Common myeloid progenitor, CD34-positive (primary cell): ENCODE measurements around the gene ADAMTS15.

Source experiments
- CTCF ChIA-PET: fragments of 350-600 bp; sonication (Branson Sonifier 250); formaldehyde crosslinking; loops from one replicate; lab custom pipeline; 2021; ENCODE audit warnings: antibody characterized with exemption; lab: Charles Lee
- POLR2A ChIA-PET: fragments of 350-600 bp; sonication (Branson Sonifier 250); formaldehyde crosslinking; loops from one replicate; lab custom pipeline; 2021; ENCODE audit warnings: antibody characterized with exemption; lab: Charles Lee
- DNase-seq, 3 donors: peaks; one replicate each; pipeline versions ENCODE4 v3.0.0 to v3.0.0-alpha.2; 2013
- H3K27ac ChIP-seq, 2 experiments: 1 replicate in 1 of 2; 2 replicates in 1 of 2; pipeline ENCODE4 v1.7.0; 2013; ENCODE audit warnings: inconsistent platforms in 2 of 2, low read length in 2 of 2, mild to moderate bottlenecking in 2 of 2, low read depth in 1 of 2, moderate library complexity in 1 of 2; ENCODE audit not compliant: severe bottlenecking in 2 of 2, insufficient read depth in 1 of 2, poor library complexity in 1 of 2
- H3K27me3 ChIP-seq, 5 experiments: replicated peaks in 2 of 5; 1 replicate in 3 of 5; 2 replicates in 2 of 5; pipeline versions ENCODE4 v1.6.1 to v1.7.0; 2013; ENCODE audit warnings: low read length in 4 of 5, mild to moderate bottlenecking in 2 of 5, moderate library complexity in 2 of 5, inconsistent platforms in 1 of 5; ENCODE audit not compliant: insufficient read depth in 5 of 5, control insufficient read depth in 4 of 5
- H3K36me3 ChIP-seq, 4 experiments: 1 replicate in 2 of 4; 2 replicates in 2 of 4; pipeline versions ENCODE4 v1.6.1 to v1.7.0; 2013; ENCODE audit warnings: low read length in 3 of 4, control low read depth in 1 of 4, mild to moderate bottlenecking in 1 of 4; ENCODE audit not compliant: control insufficient read depth in 4 of 4, insufficient read depth in 4 of 4
- H3K4me1 ChIP-seq, 4 experiments: 1 replicate in 3 of 4; 2 replicates in 1 of 4; pipeline versions ENCODE4 v1.6.1 to v1.7.1; 2013; ENCODE audit warnings: low read length in 3 of 4, mild to moderate bottlenecking in 3 of 4, control low read depth in 1 of 4, inconsistent platforms in 1 of 4, moderate library complexity in 1 of 4; ENCODE audit not compliant: control insufficient read depth in 4 of 4, insufficient read depth in 4 of 4; ENCODE audit errors: control extremely low read depth in 1 of 4
- H3K4me3 ChIP-seq, 7 experiments: 1 replicate in 4 of 7; 2 replicates in 3 of 7; pipeline versions ENCODE4 v1.5.1 to v1.7.0; 2013; ENCODE audit warnings: mild to moderate bottlenecking in 7 of 7, low read length in 6 of 7, moderate library complexity in 6 of 7, inconsistent platforms in 2 of 7, low read depth in 2 of 7, control low read depth in 1 of 7; ENCODE audit not compliant: insufficient read depth in 4 of 7, control insufficient read depth in 1 of 7; ENCODE audit errors: extremely low read depth in 1 of 7
- H3K9me3 ChIP-seq, 5 experiments: 1 replicate in 4 of 5; 2 replicates in 1 of 5; pipeline versions ENCODE4 v1.6.1 to v1.7.1; 2013; ENCODE audit warnings: low read length in 4 of 5, mild to moderate bottlenecking in 2 of 5, inconsistent platforms in 1 of 5, low read depth in 1 of 5, moderate library complexity in 1 of 5; ENCODE audit not compliant: control insufficient read depth in 4 of 5, insufficient read depth in 2 of 5; ENCODE audit errors: control extremely low read depth in 1 of 5
- WGBS: methylation state at CpG from one replicate; pipeline ENCODE4 v1.1.5; 2013; ENCODE audit not compliant: insufficient coverage; 5-methylcytosine and 5-hydroxymethylcytosine counted together

Gene ADAMTS15

GRCh38 chr11:130512662-130513061 lies 64.2 kb downstream of the ADAMTS15 start:
- Histone ChIP-seq H3K4me1 (peaks cover 0 to 5% (median 0%) of the 10 kb centered on the region in 4 experiments), H3K27me3 (no peaks in the 10 kb centered on the region), H3K36me3 (no peaks in the 10 kb centered on the region), H3K4me3 (no peak overlapping the region), H3K27ac (no peak overlapping the region), H3K9me3 (peaks cover 0 to 4% (median 4%) of the 10 kb centered on the region in 5 experiments)
- WGBS: 100% methylated on average over 3 of the region's 4 CpGs
- no peak for DNase-seq
- CTCF ChIA-PET: no interaction called here
- POLR2A ChIA-PET: no interaction called here

GRCh38 chr11:130513132-130513531 lies 64.7 kb downstream of the ADAMTS15 start:
- ChIA-PET CTCF (no interaction called here), POLR2A (no interaction called here)
- H3K4me3 ChIP-seq: no peak overlapping the region
- 14% methylated on average over 3 of the region's 4 CpGs for WGBS
- no peak overlapping the region for H3K27ac ChIP-seq
- H3K9me3 ChIP-seq: peaks cover 0 to 2% (median 0%) of the 10 kb centered on the region in 5 experiments
- no peaks in the 10 kb centered on the region for H3K36me3 ChIP-seq
- peaks cover 0 to 5% (median 0%) of the 10 kb centered on the region in 4 experiments for H3K4me1 ChIP-seq
- DNase-seq: peak; percentile 2 to 56 (median 43)
- no peaks in the 10 kb centered on the region for H3K27me3 ChIP-seq

- no peak overlapping the region for H3K27ac ChIP-seq
- CTCF ChIA-PET: no interaction called here
- DNase-seq: no peak
- H3K4me1 ChIP-seq: peaks cover 0 to 5% (median 0%) of the 10 kb centered on the region in 4 experiments
- H3K27me3 ChIP-seq: no peaks in the 10 kb centered on the region
- no peaks in the 10 kb centered on the region for H3K9me3 ChIP-seq
- no peaks in the 10 kb centered on the region for H3K36me3 ChIP-seq
- POLR2A ChIA-PET: no interaction called here
- no peak overlapping the region for H3K4me3 ChIP-seq
Measured at GRCh38 chr11:130514316-130514715, 65.9 kb downstream of the ADAMTS15 start.

- Histone ChIP-seq H3K27me3 (no peaks in the 10 kb centered on the region), H3K36me3 (no peaks in the 10 kb centered on the region), H3K4me1 (peaks cover 0 to 5% (median 0%) of the 10 kb centered on the region in 4 experiments), H3K9me3 (no peaks in the 10 kb centered on the region), H3K27ac (no peak overlapping the region), H3K4me3 (no peak overlapping the region)
- DNase-seq: no peak
- ChIA-PET POLR2A (no interaction called here), CTCF (no interaction called here)
- 94% methylated on average over 6 of the region's 6 CpGs for WGBS
Measured at GRCh38 chr11:130514851-130515250, 66.4 kb downstream of the ADAMTS15 start.

- CTCF ChIA-PET: no interaction called here
- H3K9me3 ChIP-seq: no peaks in the 10 kb centered on the region
- no peaks in the 10 kb centered on the region for H3K27me3 ChIP-seq
- no peak overlapping the region for H3K27ac ChIP-seq
- no peaks in the 10 kb centered on the region for H3K36me3 ChIP-seq
- POLR2A ChIA-PET: no interaction called here
- H3K4me1 ChIP-seq: peaks cover 0 to 5% (median 0%) of the 10 kb centered on the region in 4 experiments
- DNase-seq: no peak
- H3K4me3 ChIP-seq: no peak overlapping the region
- 100% methylated on average over 2 of the region's 4 CpGs for WGBS
Measured at GRCh38 chr11:130515829-130516553, 67.5 kb downstream of the ADAMTS15 start.

GRCh38 chr11:130516554-130517505 lies 68.4 kb downstream of the ADAMTS15 start:
- H3K4me3 ChIP-seq: no peak overlapping the region
- H3K9me3 ChIP-seq: no peaks in the 10 kb centered on the region
- WGBS: 100% methylated on average over 8 of the region's 10 CpGs
- no peaks in the 10 kb centered on the region for H3K36me3 ChIP-seq
- H3K27me3 ChIP-seq: no peaks in the 10 kb centered on the region
- ChIA-PET CTCF (no interaction called here), POLR2A (no interaction called here)
- H3K27ac ChIP-seq: no peak overlapping the region
- H3K4me1 ChIP-seq: peaks cover 0 to 5% (median 0%) of the 10 kb centered on the region in 4 experiments
- no peak for DNase-seq
